ENCODE data around the gene ADGRG3.

Gene ADGRG3

GRCh38 chr16:57680842-57681375 lies 12.8 kb downstream of the ADGRG3 start:
- no peak for TF ChIP-seq CTCF (IDR thresholded peaks at IDR 0.05; ENCODE audit: low read depth, low read length)
- no peak overlapping the region for H3K4me3 ChIP-seq (ENCODE audit: low read depth, low read length)

- H3K4me3 ChIP-seq (ENCODE audit: low read depth, low read length) = no peak overlapping the region
- TF ChIP-seq CTCF (IDR thresholded peaks at IDR 0.05; ENCODE audit: low read depth, low read length) = no peak
These were observed 14.0 kb downstream of the ADGRG3 start for GRCh38 chr16:57681950-57682728.

DNA sequence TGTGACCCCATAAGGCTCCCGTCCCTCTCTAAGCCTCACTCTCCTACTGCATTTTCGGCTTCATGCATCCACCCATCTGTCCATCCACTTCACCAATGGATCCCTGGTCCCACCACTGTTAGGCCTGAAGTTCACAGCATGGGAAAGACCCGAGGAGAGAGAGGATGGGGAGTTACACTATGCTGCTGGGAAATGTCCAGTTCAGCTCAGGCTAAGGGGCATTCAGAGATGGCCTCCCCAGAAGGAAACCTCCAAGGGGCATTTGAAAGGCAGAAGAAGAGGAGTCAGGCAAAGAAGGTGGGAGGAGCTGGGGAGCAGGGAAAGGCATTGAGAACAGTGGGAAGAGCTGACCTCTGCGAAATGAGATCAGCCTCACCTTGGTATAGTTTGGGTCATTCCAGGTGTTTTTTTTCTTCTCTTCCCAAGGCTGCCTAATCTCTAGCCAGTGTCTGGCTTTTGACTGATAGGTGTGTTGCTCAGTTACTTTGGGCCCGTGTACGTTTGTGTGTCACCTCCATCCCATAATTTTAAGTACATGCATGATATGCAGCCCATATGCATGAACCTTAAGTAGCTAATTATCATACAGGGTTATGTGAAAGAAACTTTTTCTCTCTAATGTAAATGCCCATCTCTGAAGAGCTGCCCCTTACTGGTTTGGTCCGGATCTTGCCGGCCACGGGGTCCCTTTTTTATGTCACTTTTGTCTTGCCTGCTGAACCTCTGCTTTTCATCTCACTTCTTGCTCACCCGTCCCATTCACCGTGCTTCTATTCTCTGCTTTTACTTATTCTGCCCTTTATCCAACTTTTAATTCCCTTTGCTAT lies 14.9 kb downstream of the ADGRG3 start:
- no peak overlapping the region for H3K4me3 ChIP-seq (ENCODE audit: low read depth, low read length)
- no peak for TF ChIP-seq CTCF (IDR thresholded peaks at IDR 0.05; ENCODE audit: low read depth, low read length)

DNA sequence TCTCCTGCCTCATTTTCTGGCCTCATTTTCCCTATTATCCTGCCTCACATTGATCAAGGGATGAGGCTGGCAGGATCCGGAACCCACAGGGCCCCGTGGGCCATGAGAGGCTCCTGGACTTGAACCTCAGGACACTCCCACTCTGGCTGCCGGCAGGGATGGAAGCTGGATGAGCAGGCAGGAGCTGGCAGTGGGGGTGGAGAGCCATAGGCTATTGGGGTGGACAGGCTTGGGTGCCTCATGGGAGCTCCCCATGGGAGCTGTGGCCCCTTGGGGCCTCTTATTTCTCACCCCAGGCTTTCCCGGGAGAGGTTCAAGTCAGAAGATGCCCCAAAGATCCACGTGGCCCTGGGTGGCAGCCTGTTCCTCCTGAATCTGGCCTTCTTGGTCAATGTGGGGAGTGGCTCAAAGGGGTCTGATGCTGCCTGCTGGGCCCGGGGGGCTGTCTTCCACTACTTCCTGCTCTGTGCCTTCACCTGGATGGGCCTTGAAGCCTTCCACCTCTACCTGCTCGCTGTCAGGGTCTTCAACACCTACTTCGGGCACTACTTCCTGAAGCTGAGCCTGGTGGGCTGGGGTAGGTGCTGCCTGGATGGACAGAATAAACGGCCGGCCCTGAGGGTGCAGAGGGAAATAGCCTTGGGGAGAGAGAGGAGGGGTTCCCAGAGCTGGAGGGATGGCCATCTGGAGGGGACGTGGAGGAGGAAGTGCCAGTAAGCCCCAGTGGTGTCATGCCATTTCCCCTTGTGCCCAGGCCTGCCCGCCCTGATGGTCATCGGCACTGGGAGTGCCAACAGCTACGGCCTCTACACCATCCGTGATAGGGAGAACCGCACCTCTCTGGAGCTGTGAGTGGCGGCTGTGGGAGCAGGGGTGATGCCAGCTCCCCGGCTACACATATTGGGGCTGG lies 15.8 kb downstream of the ADGRG3 start:
- no peak overlapping the region for H3K4me3 ChIP-seq (ENCODE audit: low read depth, low read length)
- no peak for TF ChIP-seq CTCF (IDR thresholded peaks at IDR 0.05; ENCODE audit: low read depth, low read length)

DNA sequence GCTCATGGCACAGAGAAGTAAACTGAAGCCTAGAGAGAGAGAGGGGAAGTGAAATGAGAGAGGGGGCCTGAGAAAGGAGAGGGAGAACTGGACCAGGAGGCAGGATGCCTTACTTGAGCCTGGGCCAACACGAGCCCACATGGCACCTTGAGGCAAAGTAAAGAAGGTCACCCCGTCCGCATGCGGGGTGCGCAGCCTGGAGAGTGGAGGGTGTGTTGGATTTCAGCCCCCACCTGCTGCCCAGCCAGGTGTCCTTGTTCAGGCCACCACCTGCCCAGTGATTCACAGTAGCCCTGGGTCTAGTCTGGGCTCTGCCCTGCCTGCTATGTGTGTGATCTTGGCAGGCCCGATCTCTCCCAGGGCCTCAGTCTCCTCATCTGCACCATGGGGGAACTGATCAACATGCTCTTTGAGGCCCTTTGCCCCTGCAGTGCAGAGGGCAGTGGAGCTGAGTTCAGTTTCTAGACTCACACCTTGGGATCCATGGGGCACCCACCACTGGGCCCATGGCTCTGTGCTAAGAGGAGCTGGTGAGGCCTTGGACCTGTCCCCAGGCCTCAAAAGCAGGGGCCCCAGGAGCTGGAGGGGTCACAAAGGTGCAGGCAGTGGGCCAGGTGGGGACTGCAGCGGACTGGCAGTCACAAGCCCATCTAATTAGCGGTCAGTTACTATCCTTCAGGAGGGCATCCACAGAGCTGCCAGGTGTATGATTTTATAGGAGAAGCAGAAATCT lies 16.7 kb downstream of the ADGRG3 start:
- no peak for TF ChIP-seq CTCF (IDR thresholded peaks at IDR 0.05; ENCODE audit: low read depth, low read length)
- H3K4me3 ChIP-seq (ENCODE audit: low read depth, low read length) = no peak overlapping the region

DNA sequence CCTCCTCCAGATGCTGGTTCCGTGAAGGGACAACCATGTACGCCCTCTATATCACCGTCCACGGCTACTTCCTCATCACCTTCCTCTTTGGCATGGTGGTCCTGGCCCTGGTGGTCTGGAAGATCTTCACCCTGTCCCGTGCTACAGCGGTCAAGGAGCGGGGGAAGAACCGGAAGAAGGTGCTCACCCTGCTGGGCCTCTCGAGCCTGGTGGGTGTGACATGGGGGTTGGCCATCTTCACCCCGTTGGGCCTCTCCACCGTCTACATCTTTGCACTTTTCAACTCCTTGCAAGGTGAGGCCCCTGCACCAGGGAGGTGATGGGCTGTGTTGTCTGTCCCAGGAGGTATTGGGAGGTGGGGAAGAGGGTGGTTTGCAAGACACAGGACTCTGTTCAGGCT lies 17.5 kb downstream of the ADGRG3 start:
- no peak for TF ChIP-seq CTCF (IDR thresholded peaks at IDR 0.05; ENCODE audit: low read depth, low read length)
- no peak overlapping the region for H3K4me3 ChIP-seq (ENCODE audit: low read depth, low read length)
